ENCODE data around the gene COCH.

DNA sequence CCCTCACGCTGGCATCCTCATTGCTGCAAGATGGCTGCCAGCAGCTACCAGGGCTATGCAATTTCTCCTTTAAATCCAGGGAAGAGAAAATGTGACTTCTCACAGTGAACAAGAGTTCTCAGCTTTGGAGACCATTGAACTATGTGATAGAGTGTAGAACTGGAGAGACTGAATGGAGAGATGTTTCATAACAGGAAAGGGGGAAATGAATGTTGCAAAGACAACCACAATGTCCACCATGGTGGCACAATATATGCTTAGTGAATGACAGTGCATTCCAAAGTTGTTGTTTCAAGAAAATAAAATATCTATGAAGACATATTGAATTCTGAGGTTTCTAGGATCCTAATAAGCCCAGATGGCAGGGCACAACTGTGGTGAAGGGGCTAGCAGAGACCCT lies 13.2 kb upstream of the COCH start:
- TF ChIP-seq, protein P1, sequence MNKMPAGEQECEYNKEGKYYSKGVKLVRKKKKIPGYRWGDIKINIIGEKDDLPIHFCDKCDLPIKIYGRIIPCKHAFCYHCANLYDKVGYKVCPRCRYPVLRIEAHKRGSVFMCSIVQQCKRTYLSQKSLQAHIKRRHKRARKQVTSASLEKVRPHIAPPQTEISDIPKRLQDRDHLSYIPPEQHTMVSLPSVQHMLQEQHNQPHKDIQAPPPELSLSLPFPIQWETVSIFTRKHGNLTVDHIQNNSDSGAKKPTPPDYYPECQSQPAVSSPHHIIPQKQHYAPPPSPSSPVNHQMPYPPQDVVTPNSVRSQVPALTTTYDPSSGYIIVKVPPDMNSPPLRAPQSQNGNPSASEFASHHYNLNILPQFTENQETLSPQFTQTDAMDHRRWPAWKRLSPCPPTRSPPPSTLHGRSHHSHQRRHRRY (tag by site-specific recombination; IDR thresholded peaks at IDR 0.05): no peak
- TF ChIP-seq, protein P2, sequence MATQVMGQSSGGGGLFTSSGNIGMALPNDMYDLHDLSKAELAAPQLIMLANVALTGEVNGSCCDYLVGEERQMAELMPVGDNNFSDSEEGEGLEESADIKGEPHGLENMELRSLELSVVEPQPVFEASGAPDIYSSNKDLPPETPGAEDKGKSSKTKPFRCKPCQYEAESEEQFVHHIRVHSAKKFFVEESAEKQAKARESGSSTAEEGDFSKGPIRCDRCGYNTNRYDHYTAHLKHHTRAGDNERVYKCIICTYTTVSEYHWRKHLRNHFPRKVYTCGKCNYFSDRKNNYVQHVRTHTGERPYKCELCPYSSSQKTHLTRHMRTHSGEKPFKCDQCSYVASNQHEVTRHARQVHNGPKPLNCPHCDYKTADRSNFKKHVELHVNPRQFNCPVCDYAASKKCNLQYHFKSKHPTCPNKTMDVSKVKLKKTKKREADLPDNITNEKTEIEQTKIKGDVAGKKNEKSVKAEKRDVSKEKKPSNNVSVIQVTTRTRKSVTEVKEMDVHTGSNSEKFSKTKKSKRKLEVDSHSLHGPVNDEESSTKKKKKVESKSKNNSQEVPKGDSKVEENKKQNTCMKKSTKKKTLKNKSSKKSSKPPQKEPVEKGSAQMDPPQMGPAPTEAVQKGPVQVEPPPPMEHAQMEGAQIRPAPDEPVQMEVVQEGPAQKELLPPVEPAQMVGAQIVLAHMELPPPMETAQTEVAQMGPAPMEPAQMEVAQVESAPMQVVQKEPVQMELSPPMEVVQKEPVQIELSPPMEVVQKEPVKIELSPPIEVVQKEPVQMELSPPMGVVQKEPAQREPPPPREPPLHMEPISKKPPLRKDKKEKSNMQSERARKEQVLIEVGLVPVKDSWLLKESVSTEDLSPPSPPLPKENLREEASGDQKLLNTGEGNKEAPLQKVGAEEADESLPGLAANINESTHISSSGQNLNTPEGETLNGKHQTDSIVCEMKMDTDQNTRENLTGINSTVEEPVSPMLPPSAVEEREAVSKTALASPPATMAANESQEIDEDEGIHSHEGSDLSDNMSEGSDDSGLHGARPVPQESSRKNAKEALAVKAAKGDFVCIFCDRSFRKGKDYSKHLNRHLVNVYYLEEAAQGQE (tag by site-specific recombination; IDR thresholded peaks at IDR 0.05): no peak
- no peak for TF ChIP-seq ZNF324 (tag by site-specific recombination; IDR thresholded peaks at IDR 0.05)
- TF ChIP-seq, protein P3, sequence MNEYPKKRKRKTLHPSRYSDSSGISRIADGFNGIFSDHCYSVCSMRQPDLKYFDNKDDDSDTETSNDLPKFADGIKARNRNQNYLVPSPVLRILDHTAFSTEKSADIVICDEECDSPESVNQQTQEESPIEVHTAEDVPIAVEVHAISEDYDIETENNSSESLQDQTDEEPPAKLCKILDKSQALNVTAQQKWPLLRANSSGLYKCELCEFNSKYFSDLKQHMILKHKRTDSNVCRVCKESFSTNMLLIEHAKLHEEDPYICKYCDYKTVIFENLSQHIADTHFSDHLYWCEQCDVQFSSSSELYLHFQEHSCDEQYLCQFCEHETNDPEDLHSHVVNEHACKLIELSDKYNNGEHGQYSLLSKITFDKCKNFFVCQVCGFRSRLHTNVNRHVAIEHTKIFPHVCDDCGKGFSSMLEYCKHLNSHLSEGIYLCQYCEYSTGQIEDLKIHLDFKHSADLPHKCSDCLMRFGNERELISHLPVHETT (tag by site-specific recombination; IDR thresholded peaks at IDR 0.05): no peak
- TF ChIP-seq, protein P4, sequence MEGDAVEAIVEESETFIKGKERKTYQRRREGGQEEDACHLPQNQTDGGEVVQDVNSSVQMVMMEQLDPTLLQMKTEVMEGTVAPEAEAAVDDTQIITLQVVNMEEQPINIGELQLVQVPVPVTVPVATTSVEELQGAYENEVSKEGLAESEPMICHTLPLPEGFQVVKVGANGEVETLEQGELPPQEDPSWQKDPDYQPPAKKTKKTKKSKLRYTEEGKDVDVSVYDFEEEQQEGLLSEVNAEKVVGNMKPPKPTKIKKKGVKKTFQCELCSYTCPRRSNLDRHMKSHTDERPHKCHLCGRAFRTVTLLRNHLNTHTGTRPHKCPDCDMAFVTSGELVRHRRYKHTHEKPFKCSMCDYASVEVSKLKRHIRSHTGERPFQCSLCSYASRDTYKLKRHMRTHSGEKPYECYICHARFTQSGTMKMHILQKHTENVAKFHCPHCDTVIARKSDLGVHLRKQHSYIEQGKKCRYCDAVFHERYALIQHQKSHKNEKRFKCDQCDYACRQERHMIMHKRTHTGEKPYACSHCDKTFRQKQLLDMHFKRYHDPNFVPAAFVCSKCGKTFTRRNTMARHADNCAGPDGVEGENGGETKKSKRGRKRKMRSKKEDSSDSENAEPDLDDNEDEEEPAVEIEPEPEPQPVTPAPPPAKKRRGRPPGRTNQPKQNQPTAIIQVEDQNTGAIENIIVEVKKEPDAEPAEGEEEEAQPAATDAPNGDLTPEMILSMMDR (tag by site-specific recombination; IDR thresholded peaks at IDR 0.05): no peak
- TF ChIP-seq GLI4 (tag by site-specific recombination; IDR thresholded peaks at IDR 0.05): no peak
